ENCODE data around the gene WDHD1.

WDHD1 gene

GRCh38 chr14:54891471-54892245 is 135.2 kb downstream of the WDHD1 start:
- intact Hi-C loops (cut with DNase I) = no loop called here

GRCh38 chr14:54890788-54891187 is 136.1 kb downstream of the WDHD1 start:
- intact Hi-C loops (cut with DNase I) = no loop called here
- no peak for DNase-seq

More at GRCh38 chr14:54891471-54892245, 135.2 kb downstream of the WDHD1 start:
- no peak for DNase-seq

GRCh38 chr14:54889919-54890318 is 137.0 kb downstream of the WDHD1 start:
- peak in 1 of 42 donors; percentile 21 for DNase-seq
- intact Hi-C loops (cut with DNase I) = no loop called here

Data from head of caudate nucleus (tissue), 42 donors.